Esophagus muscularis mucosa (tissue), 3 donors: ENCODE results near the gene AGAP1.

Experiments
- POLR2A ChIP-seq: fragments of 450-650 bp; IDR thresholded peaks from one replicate; pipeline ENCODE4 v1.6.1; 2017; ENCODE audit warnings: antibody characterized with exemption, moderate library complexity, mild to moderate bottlenecking, low read depth
- TF ChIP-seq, protein P1 (sequence below), 3 experiments: fragments of 200-600 bp in 2 of 3; fragments of 450-650 bp in 1 of 3; sonication (generic) in 2 of 3; IDR thresholded peaks; one replicate each; pipeline ENCODE4 v1.5.1; 2017 to 2019; ENCODE audit warnings: antibody characterized with exemption in 3 of 3, mild to moderate bottlenecking in 2 of 3, moderate library complexity in 1 of 3

DNA sequence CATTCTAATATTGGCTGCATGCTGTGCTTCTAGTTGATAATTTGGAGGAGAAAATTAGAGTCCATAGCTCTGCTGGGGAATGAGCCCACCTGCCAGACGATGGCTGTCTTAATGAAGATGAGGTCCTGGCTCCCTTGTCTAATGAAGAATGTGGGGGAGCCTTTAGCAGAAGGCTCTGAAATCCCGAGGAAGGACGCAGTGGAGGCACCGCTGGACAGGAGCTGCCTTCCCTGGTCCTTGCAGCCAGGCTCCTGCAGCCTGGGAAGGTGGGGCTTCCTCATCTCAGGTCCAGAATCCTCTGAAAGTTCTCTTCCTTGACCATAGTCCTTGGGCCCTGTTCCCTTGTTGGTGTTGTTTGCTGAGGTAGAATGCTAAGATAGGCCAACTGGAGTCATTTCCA lies 208.3 kb downstream of the AGAP1 start:
- TF ChIP-seq, protein P1, sequence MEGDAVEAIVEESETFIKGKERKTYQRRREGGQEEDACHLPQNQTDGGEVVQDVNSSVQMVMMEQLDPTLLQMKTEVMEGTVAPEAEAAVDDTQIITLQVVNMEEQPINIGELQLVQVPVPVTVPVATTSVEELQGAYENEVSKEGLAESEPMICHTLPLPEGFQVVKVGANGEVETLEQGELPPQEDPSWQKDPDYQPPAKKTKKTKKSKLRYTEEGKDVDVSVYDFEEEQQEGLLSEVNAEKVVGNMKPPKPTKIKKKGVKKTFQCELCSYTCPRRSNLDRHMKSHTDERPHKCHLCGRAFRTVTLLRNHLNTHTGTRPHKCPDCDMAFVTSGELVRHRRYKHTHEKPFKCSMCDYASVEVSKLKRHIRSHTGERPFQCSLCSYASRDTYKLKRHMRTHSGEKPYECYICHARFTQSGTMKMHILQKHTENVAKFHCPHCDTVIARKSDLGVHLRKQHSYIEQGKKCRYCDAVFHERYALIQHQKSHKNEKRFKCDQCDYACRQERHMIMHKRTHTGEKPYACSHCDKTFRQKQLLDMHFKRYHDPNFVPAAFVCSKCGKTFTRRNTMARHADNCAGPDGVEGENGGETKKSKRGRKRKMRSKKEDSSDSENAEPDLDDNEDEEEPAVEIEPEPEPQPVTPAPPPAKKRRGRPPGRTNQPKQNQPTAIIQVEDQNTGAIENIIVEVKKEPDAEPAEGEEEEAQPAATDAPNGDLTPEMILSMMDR (IDR thresholded peaks at IDR 0.05) = no peak
- TF ChIP-seq POLR2A = no peak
